SK-N-SH (cell line): Measurements from ENCODE around the gene ATP2A2. TPM values are rescaled to one million over a fixed set of nuclear protein-coding genes. Genes with fewer than 3 reads are reported as not detected.

ENCODE experiments used
- CTCF ChIA-PET: fragments of 300-600, 350-600 bp; formaldehyde crosslinking; extraction: SDS; loops from one replicate; lab custom pipeline; 2021; lab: Yijun Ruan, JAX
- POLR2A ChIA-PET: fragments of 350-600 bp; sonication (Branson Sonifier 250); formaldehyde crosslinking; extraction: SDS; loops from one replicate; lab custom pipeline; 2020; ENCODE audit warnings: antibody characterized with exemption, inconsistent platforms; lab: Yijun Ruan, JAX
- DNase-seq: peaks from one replicate; pipeline ENCODE4 v3.0.0; 2012
- H2AFZ ChIP-seq: fragments of 200-600 bp; sonication (generic); 2 replicates; pipeline ENCODE4 v1.8.1; 2016; ENCODE audit warnings: antibody characterized with exemption, mild to moderate bottlenecking, low read depth
- H3F3A ChIP-seq: fragments of 200-600 bp; sonication (generic); replicated peaks from 2 replicates; pipeline ENCODE3; 2016; ENCODE audit warnings: antibody characterized with exemption, mild to moderate bottlenecking; ENCODE audit not compliant: insufficient read depth
- H3K27ac ChIP-seq, 2 experiments: fragments of 200-500 bp in 1 of 2; fragments of 200-600 bp in 1 of 2; sonication (Bioruptor generic) in 1 of 2; sonication (generic), shearing (Covaris generic) in 1 of 2; 2 replicates each; pipeline versions ENCODE4 v1.5.1 to v1.6.1; 2014 to 2016; ENCODE audit warnings: low read depth in 2 of 2, inconsistent platforms in 1 of 2, low read length in 1 of 2, mild to moderate bottlenecking in 1 of 2, mixed read lengths in 1 of 2
- H3K27me3 ChIP-seq: fragments of 200-600 bp; sonication (generic), shearing (Covaris generic); 2 replicates; pipeline ENCODE4 v1.6.1; 2016; ENCODE audit warnings: mixed run types; ENCODE audit not compliant: insufficient read depth
- H3K36me3 ChIP-seq, 2 experiments: fragments of 200-500 bp in 1 of 2; fragments of 200-600 bp in 1 of 2; sonication (Bioruptor generic) in 1 of 2; sonication (generic) in 1 of 2; replicated peaks in 1 of 2; 2 replicates each; pipeline versions ENCODE3 to v1.5.1; 2014 to 2016; ENCODE audit warnings: low read length in 1 of 2, mild to moderate bottlenecking in 1 of 2; ENCODE audit not compliant: insufficient read depth in 2 of 2, control insufficient read depth in 1 of 2
- H3K4me1 ChIP-seq, 2 experiments: fragments of 200-500 bp in 1 of 2; fragments of 200-600 bp in 1 of 2; sonication (Bioruptor generic) in 1 of 2; sonication (generic), shearing (Covaris generic) in 1 of 2; 2 replicates each; pipeline versions ENCODE4 v1.5.1 to v1.6.1; 2014 to 2016; ENCODE audit warnings: low read depth in 1 of 2, low read length in 1 of 2, mixed run types in 1 of 2; ENCODE audit not compliant: insufficient read depth in 2 of 2, control insufficient read depth in 1 of 2
- H3K4me2 ChIP-seq: fragments of 200-600 bp; sonication (generic), shearing (Covaris generic); 2 replicates; pipeline ENCODE4 v1.6.1; 2017; ENCODE audit warnings: mixed run types
- H3K4me3 ChIP-seq, 2 experiments: fragments of 200-500 bp in 1 of 2; fragments of 200-600 bp in 1 of 2; sonication (Bioruptor generic) in 1 of 2; sonication (generic), shearing (Covaris generic) in 1 of 2; 2 replicates each; pipeline versions ENCODE4 v1.5.1 to v1.8.1; 2014 to 2016; ENCODE audit warnings: low read depth in 2 of 2, inconsistent platforms in 1 of 2, low read length in 1 of 2, mild to moderate bottlenecking in 1 of 2, mixed read lengths in 1 of 2, moderate library complexity in 1 of 2
- H3K79me2 ChIP-seq: fragments of 200-600 bp; sonication (generic); 2 replicates; pipeline ENCODE4 v1.8.1; 2017; ENCODE audit warnings: mild to moderate bottlenecking; ENCODE audit not compliant: insufficient read depth
- H3K9ac ChIP-seq: fragments of 200-600 bp; sonication (generic); 2 replicates; pipeline ENCODE4 v1.6.1; 2017; ENCODE audit warnings: mixed run types
- H3K9me2 ChIP-seq: fragments of 200-600 bp; sonication (generic); 2 replicates; pipeline ENCODE4 v1.6.1; 2017; ENCODE audit warnings: mixed run types
- H3K9me3 ChIP-seq: fragments of 200-600 bp; sonication (generic); 2 replicates; pipeline ENCODE4 v1.6.1; 2017; ENCODE audit warnings: mixed run types, mild to moderate bottlenecking, moderate library complexity
- H4K20me1 ChIP-seq: fragments of 200-600 bp; sonication (generic); 2 replicates; pipeline ENCODE4 v1.6.1; 2017; ENCODE audit warnings: mild to moderate bottlenecking, mixed run types; ENCODE audit not compliant: insufficient read depth
- CHD2 ChIP-seq: fragments of 150-350 bp; IDR thresholded peaks from 2 replicates; pipeline ENCODE4 v1.6.1; 2018; ENCODE audit warnings: low read length; ENCODE audit not compliant: partially characterized antibody
- GABPA ChIP-seq: IDR thresholded peaks from 2 replicates; pipeline ENCODE4 v1.4.0; 2012; ENCODE audit warnings: low read depth, mild to moderate bottlenecking
- GATA2 ChIP-seq: sonication (generic); formaldehyde crosslinking; IDR thresholded peaks from 2 replicates; pipeline ENCODE4 v1.5.0; 2020; ENCODE audit warnings: mild to moderate bottlenecking, missing genetic modification reagents
- IRF3 ChIP-seq: fragments of 150-350 bp; IDR thresholded peaks from 2 replicates; pipeline ENCODE4 v1.6.1; 2016; ENCODE audit warnings: mild to moderate bottlenecking, low read depth, low read length
- JUND ChIP-seq: IDR thresholded peaks from 2 replicates; pipeline ENCODE4 v1.4.0; 2012
- MXI1 ChIP-seq: IDR thresholded peaks from 2 replicates; pipeline ENCODE4 v1.6.1; 2012; ENCODE audit warnings: mild to moderate bottlenecking, low read depth, low read length, improper control_type of control experiment
- PBX3 ChIP-seq: IDR thresholded peaks from 2 replicates; pipeline ENCODE4; 2012
- POLR2AphosphoS5 ChIP-seq: IDR thresholded peaks from 2 replicates; pipeline ENCODE4 v1.6.1; 2012; ENCODE audit warnings: low read depth, low read length
- RCOR1 ChIP-seq: fragments of 150-350 bp; IDR thresholded peaks from 2 replicates; pipeline ENCODE4 v1.6.1; 2017; ENCODE audit warnings: antibody characterized with exemption, low read length
- RXRA ChIP-seq: IDR thresholded peaks from 2 replicates; pipeline ENCODE4 v1.4.0; 2012; ENCODE audit warnings: low read depth, mild to moderate bottlenecking, borderline replicate concordance
- SIN3A ChIP-seq: IDR thresholded peaks from 2 replicates; pipeline ENCODE4 v1.6.1; 2012; ENCODE audit warnings: low read depth, mild to moderate bottlenecking, low read length, moderate library complexity, borderline replicate concordance
- SMC3 ChIP-seq: IDR thresholded peaks from 2 replicates; pipeline ENCODE4 v1.6.1; 2012; ENCODE audit warnings: low read depth, low read length, improper control_type of control experiment
- TEAD4 ChIP-seq: IDR thresholded peaks from 2 replicates; pipeline ENCODE4 v1.4.0; 2012; ENCODE audit warnings: mild to moderate bottlenecking, borderline replicate concordance; ENCODE audit not compliant: insufficient read depth
- YY1 ChIP-seq: IDR thresholded peaks from 2 replicates; pipeline ENCODE4 v1.4.0; 2012; ENCODE audit warnings: low read depth, mild to moderate bottlenecking
- WGBS: methylation state at CpG from one replicate; pipeline ENCODE4 v1.1.6; 2017; ENCODE audit warnings: low lambda C conversion rate; 5-methylcytosine and 5-hydroxymethylcytosine counted together
- polyA plus RNA-seq, 3 experiments: library from polyadenylated mRNA; depleted of rRNA; stranded (reverse); fragments of >200 nt; gene quantifications; 2 replicates each; pipeline ENCODE4 v1.2.3, GENCODE V29; 2012
- TF ChIP-seq, protein P1 (sequence below): IDR thresholded peaks from 2 replicates; pipeline ENCODE4 v1.4.0; 2012; ENCODE audit warnings: low read depth, borderline replicate concordance
- TF ChIP-seq, protein P2 (sequence below): IDR thresholded peaks from 2 replicates; pipeline ENCODE4 v1.6.1; 2012; ENCODE audit warnings: mild to moderate bottlenecking, low read depth, low read length, moderate library complexity

The ATP2A2 gene
- polyA plus RNA-seq, 1 of the 3 experiments (the other 2 are of a cell fraction), result 120 TPM

DNA sequence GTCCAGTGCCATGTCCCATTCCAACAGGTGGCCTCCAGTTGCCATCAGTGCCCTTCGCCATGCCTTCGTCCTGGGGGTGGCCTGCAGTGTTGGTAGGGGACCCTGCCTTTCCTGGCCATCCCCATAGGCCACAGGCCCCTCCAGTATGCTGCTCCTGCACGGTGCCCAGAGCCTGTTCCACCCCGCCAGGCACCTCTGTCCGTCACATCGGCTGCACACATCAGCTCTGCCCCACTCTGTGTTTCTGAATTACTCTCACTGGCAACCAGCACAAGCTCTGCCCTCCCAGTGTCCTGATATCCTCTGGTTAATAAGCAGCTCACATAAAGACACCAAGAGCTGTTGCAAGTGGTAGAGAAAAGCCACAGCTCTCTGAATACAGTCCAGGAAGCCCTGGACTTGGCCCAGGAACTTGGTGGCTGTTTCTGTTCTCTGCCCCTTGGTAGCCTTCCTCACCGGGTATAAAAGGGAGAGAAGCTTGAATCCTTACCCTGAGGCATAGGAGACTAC, 31.3 kb upstream of the ATP2A2 start:
- H3K4me3 ChIP-seq, result no peak overlapping the region
- no peak for TF ChIP-seq YY1
- no peak for TF ChIP-seq SIN3A
- no peak for TF ChIP-seq JUND
- TF ChIP-seq SMC3, result no peak
- no peak for TF ChIP-seq PBX3
- TF ChIP-seq, all 33 proteins: peak for 0
- POLR2A ChIA-PET, result interaction anchor here (1.2 kb wide), 1 partner anchor 30 kb away, joined by 3 read pairs; no protein-coding TSS in a partner anchor
- no peak overlapping the region for H3K4me2 ChIP-seq
- H3K27ac ChIP-seq, result no peak overlapping the region
- CTCF ChIA-PET, result interaction anchor here (0.6 to 1.1 kb wide), 3 partner anchors 8 to 1423 kb away, joined by 3 read pairs; no protein-coding TSS in a partner anchor
- no peak overlapping the region for H3K9ac ChIP-seq
- H4K20me1 ChIP-seq, result no peaks in the 10 kb centered on the region
- 78% methylated on average over 5 of the region's 7 CpGs for WGBS
- no peaks in the 10 kb centered on the region for H3K9me3 ChIP-seq
- no peaks in the 10 kb centered on the region for H3K27me3 ChIP-seq
- DNase-seq, result no peak
- no peaks in the 10 kb centered on the region for H3F3A ChIP-seq
- no peaks in the 10 kb centered on the region for H3K36me3 ChIP-seq
- H3K9me2 ChIP-seq, result no peaks in the 10 kb centered on the region
- peaks cover 7 to 10% of the 10 kb centered on the region in 2 experiments; a peak in 2 of 4 replicates for H3K4me1 ChIP-seq
- no peak overlapping the region for H2AFZ ChIP-seq
- H3K79me2 ChIP-seq, result no peaks in the 10 kb centered on the region

DNA sequence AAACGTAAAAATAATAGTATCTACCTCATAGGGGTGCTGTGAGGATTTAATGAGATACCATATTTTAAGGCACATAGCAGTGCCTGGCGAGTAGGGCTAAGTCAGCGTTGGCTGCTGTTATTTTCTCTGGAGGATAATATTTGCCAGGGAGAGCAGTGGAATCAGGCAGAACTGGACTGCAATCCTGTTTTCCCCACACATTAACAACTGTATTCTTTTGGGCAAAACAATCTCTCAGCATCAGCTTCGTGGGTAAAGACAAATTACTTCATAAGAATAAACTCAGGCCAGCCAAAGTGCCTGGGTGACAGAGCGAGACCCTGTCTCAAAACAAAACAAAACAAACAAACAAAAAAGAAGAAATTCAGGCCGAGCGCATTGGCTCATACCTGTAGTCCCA, 29.7 kb upstream of the ATP2A2 start:
- Histone ChIP-seq H3K9me2 (no peaks in the 10 kb centered on the region), H2AFZ (no peak overlapping the region), H3K79me2 (no peaks in the 10 kb centered on the region), H3K27me3 (no peaks in the 10 kb centered on the region)
- TF ChIP-seq CHD2 (no peak), TEAD4 (no peak), RXRA (no peak), GATA2 (no peak), SIN3A (no peak), MXI1 (no peak), POLR2AphosphoS5 (no peak), IRF3 (no peak), GABPA (no peak), RCOR1 (no peak)
- TF ChIP-seq, protein P1, sequence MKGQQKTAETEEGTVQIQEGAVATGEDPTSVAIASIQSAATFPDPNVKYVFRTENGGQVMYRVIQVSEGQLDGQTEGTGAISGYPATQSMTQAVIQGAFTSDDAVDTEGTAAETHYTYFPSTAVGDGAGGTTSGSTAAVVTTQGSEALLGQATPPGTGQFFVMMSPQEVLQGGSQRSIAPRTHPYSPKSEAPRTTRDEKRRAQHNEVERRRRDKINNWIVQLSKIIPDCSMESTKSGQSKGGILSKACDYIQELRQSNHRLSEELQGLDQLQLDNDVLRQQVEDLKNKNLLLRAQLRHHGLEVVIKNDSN, result no peak
- TF ChIP-seq, protein P2, sequence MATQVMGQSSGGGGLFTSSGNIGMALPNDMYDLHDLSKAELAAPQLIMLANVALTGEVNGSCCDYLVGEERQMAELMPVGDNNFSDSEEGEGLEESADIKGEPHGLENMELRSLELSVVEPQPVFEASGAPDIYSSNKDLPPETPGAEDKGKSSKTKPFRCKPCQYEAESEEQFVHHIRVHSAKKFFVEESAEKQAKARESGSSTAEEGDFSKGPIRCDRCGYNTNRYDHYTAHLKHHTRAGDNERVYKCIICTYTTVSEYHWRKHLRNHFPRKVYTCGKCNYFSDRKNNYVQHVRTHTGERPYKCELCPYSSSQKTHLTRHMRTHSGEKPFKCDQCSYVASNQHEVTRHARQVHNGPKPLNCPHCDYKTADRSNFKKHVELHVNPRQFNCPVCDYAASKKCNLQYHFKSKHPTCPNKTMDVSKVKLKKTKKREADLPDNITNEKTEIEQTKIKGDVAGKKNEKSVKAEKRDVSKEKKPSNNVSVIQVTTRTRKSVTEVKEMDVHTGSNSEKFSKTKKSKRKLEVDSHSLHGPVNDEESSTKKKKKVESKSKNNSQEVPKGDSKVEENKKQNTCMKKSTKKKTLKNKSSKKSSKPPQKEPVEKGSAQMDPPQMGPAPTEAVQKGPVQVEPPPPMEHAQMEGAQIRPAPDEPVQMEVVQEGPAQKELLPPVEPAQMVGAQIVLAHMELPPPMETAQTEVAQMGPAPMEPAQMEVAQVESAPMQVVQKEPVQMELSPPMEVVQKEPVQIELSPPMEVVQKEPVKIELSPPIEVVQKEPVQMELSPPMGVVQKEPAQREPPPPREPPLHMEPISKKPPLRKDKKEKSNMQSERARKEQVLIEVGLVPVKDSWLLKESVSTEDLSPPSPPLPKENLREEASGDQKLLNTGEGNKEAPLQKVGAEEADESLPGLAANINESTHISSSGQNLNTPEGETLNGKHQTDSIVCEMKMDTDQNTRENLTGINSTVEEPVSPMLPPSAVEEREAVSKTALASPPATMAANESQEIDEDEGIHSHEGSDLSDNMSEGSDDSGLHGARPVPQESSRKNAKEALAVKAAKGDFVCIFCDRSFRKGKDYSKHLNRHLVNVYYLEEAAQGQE, result no peak
- TF ChIP-seq, all 33 proteins: peak for 0
- H3K4me3 ChIP-seq, result no peak overlapping the region
- ChIA-PET CTCF (no interaction called here), POLR2A (no interaction called here)
- no peaks in the 10 kb centered on the region for H3K36me3 ChIP-seq
- no peaks in the 10 kb centered on the region for H3F3A ChIP-seq
- H4K20me1 ChIP-seq, result no peaks in the 10 kb centered on the region
- DNase-seq, result no peak
- no peak overlapping the region for H3K4me2 ChIP-seq
- no peak overlapping the region for H3K27ac ChIP-seq
- no peaks in the 10 kb centered on the region for H3K9me3 ChIP-seq
- WGBS, result 96% methylated on average over 7 of the region's 7 CpGs
- peaks cover 7 to 10% of the 10 kb centered on the region in 2 experiments; a peak in 2 of 4 replicates for H3K4me1 ChIP-seq
- no peak overlapping the region for H3K9ac ChIP-seq
